GM21447 (cell line): ENCODE measurements around the gene FKRP.
"Not testable (repeated sequence)": the region's sequence is repeated elsewhere in the genome, so short reads cannot be mapped to it uniquely, and the experiment has no call there.

Experiments used
- ATAC-seq: cut with Tn5 transposase; IDR thresholded peaks from one replicate; pipeline ENCODE4 v1.9.1; 2021; ENCODE audit not compliant: unreplicated experiment

The FKRP gene

GRCh38 chr19:46756544-46756888, 10.7 kb downstream of the FKRP start:
- ATAC-seq, result no peak

- no peak for ATAC-seq
These were observed 13.3 kb downstream of the FKRP start for GRCh38 chr19:46759206-46759605.

- ATAC-seq, result no peak
These were observed 14.0 kb downstream of the FKRP start for GRCh38 chr19:46759817-46760333.

DNA sequence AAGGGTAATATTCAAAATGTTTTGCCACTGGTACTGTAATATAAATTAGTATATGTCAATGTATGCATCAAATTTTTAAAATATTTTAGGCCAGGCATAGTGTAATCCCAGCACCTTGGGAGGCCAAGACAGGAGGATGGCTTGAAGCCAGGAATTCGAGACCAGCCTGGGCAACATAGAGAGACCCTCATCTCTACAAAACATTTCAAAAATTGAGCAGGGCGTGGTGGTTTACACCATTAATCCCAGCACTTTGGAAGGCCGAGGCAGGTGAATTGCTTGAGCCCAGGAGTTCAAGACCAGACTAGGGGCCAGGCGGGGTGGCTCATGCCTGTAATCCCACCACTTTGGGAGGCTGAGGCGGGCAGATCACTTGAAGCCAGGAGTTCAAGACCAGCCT, 14.5 kb downstream of the FKRP start:
- no peak for ATAC-seq

GRCh38 chr19:46760897-46761296, 15.0 kb downstream of the FKRP start:
- not testable (repeated sequence) for ATAC-seq

DNA sequence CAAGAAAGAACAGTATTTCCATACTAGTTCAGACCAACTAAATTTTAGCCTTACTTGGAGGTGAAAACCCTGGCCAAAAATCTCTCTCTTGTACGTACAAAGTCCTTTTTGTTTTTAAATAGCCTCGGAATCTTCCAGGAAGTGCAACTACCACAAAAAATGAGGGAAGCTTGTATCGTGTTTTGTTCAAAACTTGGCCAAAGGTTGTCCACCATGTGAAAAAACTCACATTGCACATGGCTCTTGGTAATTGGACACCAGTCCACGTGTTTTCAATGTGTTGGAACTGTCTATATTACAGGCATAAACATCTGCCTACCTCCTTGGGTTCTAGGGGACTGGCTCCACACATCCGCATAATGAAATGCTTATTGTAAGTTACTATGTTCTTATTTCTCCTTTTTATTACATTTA, 15.6 kb downstream of the FKRP start:
- no peak for ATAC-seq

DNA sequence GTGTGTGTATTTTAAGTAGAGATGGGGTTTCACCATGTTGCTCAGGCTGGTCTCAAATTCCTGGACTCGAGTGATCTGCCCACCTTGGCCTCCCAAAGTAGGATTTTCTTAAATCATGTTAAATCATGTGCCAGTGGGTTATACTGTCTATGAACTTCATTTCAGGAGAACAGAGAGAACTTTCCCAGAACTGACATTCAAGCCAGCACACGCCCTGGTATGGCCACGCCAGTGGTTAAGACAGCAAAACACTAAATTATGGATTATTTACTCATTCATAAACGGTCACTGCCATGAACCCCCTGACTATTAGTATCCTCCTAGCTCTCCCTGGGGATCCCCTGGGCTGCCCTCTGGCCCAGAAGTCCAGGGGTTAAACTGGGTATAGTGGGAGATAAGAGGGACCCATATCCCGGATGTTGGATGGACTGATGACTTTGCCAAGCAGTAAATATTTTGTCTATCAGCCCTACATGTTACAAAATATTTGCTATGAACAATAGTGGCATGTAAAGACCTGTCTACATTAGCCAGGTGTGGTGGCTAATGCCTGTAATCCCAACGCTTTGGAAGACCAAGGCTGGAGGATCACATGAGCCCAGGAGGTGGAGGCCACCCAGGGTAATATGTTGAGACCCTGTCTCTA, 16.5 kb downstream of the FKRP start:
- no peak for ATAC-seq

DNA sequence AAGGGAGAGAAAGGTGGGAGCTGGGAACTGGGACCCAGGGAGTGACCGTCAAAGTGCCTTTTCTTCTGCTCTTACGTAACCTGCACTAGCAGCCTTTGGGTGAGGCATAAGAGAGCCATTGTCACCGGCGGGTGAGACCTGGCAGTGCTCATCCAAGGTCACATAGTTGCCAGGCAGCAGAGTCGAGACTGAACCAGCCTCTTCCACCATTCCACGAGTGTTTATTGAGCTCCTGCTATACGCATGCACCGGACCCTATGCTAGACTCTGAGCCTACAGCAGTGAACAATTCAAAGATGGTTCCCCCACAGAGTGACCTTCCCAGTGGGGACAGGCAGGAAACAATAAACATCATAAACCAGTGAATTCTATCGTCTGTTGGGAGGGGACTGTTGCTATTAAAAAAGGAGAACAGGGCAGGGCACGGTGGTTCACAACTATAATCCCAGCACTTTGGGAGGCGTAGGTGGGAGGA, 19.0 kb downstream of the FKRP start:
- ATAC-seq, result no peak

GRCh38 chr19:46766569-46767317, 20.9 kb downstream of the FKRP start:
- ATAC-seq, result no peak

- ATAC-seq, result not testable (repeated sequence)
These were observed 22.9 kb downstream of the FKRP start for GRCh38 chr19:46768746-46769145.

- ATAC-seq, result no peak
These were observed 26.5 kb downstream of the FKRP start for GRCh38 chr19:46772170-46773017.

DNA sequence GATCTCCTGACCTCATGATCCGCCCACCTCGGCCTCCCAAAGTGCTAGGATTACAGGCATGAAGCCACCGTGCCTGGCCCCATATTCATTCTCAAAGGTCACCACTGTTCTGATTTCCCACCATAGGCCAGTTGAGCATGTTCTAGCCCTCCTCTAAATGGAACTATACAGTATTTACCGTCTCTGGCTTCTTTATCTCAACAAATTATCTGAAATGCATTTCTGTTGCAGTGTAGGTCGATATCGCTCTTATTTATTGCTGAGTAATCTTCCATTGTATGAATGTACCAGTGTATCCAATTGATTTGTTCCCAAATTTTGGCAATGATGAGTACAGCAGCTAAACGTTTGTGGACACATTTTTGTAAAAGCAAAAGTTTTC, 27.2 kb downstream of the FKRP start:
- ATAC-seq, result no peak

GRCh38 chr19:46775642-46776258, 29.9 kb downstream of the FKRP start:
- ATAC-seq, result no peak

DNA sequence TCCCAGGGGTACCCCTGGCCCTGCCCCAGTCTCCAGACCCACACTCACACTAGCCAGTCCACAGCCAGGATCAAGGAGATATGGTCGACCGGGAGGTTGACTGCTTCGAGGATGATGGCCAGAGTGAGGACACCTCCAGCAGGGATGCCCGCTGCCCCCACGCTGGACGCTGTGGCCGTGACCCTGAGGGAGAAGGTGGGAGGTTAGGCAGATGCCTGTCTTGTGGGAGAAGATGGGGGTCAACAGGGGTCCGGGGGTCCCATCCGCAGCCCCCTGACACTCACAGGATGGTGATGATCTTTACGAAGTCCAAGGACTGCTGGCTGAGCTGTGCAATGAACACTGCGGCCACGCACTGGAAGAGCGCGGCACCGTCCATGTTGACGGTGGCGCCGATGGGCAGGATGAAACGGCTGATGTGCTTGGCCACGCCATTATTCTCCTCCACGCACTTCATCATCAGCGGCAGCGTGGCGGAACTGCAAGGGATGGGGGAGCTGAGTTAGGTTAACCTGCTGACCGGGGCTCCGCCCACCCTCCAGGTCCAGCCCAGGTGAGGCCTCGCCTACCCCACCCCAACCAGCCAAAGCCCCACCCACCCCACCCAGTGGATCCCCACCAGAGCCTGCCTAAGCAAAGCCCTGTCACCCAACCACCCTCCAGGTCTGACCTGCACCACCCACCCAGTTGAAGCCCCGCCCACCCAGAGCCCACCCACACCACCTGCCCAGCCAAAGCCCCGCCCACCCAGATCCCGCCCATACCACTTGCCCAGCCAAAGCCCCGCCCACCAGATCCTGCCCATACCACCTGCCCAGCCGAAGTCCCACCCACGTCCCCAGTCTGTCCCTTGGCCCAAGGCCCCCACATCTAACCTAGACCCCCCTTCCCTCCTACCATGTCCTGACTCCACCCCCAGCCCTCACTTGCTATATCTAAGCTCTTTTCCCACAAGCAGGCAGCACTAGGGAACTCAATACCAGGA, 31.4 kb downstream of the FKRP start:
- ATAC-seq, result no peak

DNA sequence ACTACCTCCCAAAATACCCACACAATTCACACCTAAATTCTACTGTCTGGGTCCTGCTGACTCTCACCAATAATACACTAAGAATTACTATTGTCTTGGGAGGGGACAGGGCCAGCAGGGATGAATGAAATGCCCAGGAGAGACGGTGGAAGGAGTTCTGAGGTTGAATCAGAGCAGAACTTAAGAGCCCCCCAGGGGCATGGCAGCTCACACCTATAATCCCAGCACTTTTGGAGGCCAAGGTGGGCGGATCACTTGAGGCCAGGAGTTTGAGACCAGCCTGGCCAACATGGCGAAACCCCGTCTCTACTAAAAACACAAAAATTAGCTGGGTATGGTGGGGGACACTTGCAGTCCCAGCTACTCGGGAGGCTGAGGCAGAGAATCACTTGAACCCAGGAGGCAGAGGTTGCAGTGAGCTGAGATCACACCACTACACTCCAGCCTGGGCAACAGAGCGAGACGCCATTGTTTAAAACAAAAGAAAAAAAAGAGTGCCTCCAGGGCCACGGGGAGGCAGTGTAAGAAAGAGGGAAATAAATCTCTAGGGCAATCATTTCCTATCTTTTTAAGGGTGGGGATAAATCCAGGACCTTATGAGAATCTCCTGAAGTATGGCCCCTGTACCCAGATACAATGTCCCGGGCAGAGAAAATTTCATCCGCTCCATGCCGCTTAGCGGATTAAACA, 32.2 kb downstream of the FKRP start:
- ATAC-seq, result not testable (repeated sequence)

- no peak for ATAC-seq
These were observed 36.6 kb downstream of the FKRP start for GRCh38 chr19:46782355-46783019.

DNA sequence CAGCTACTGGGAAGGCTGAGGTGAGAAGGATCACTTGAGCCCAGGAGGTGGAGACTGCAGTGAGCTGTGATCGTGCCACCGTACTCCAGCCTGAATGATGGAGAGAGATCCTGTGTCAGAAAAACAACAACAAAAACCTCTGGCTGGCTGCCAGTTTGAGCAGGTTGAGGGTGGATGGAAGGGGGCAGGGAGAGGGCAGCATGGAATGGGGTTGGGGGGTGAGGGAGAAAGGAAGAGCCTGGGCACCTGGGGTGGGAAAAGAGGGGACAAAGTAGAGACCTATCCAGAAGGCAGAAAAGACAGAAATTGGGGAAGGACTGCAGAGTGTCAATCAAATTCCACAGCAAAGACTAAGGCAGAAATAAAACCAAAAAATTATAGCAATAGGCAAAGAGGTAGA, 37.8 kb downstream of the FKRP start:
- no peak for ATAC-seq

- peak; percentile 33 for ATAC-seq
These were observed 38.6 kb downstream of the FKRP start for GRCh38 chr19:46784262-46785053.
